Upper lobe of left lung (tissue), 6 donors: ENCODE data around the gene PDE8A. TPM values are rescaled to one million over a fixed set of nuclear protein-coding genes. Genes with fewer than 3 reads are reported as not detected.
"Not testable (repeated sequence)": the region's sequence is repeated elsewhere in the genome, so short reads cannot be mapped to it uniquely, and the experiment has no call there.

Source experiments
- ATAC-seq, 2 donors: fragments of 200-7000 bp; cut with Tn5 transposase; one replicate each; pipeline ENCODE4 v1.9.1; 2022; ENCODE audit warnings: mild to moderate bottlenecking in 2 of 2, moderate library complexity in 2 of 2; ENCODE audit not compliant: low FRiP score in 2 of 2
- DNase-seq, 2 donors: peaks; one replicate each; pipeline ENCODE4 v3.0.0-alpha.2; 2019 to 2020
- H3K27ac ChIP-seq, 4 donors: fragments of 200-600 bp; sonication (generic); one replicate each; pipeline ENCODE4 v1.5.1; 2016 to 2019
- H3K27me3 ChIP-seq, 4 donors: fragments of 200-600 bp; sonication (generic); one replicate each; pipeline ENCODE4 v1.5.1; 2017 to 2019
- H3K36me3 ChIP-seq, 4 donors: fragments of 200-600 bp; sonication (generic); one replicate each; pipeline ENCODE4 v1.5.1; 2016 to 2019
- H3K4me1 ChIP-seq, 4 donors: fragments of 200-600 bp; sonication (generic); one replicate each; pipeline ENCODE4 v1.5.1; 2018 to 2019
- H3K4me3 ChIP-seq, 4 donors: fragments of 200-600 bp; sonication (generic); one replicate each; pipeline ENCODE4 v1.5.1; 2017 to 2019; ENCODE audit warnings: mild to moderate bottlenecking in 2 of 4, moderate library complexity in 1 of 4
- H3K9me3 ChIP-seq, 4 donors: fragments of 200-600 bp; sonication (generic); one replicate each; pipeline ENCODE4 v1.5.1; 2018 to 2019
- EP300 ChIP-seq, 4 donors: sonication (generic); formaldehyde crosslinking; IDR thresholded peaks; one replicate each; pipeline ENCODE4 v1.5.1; 2017; ENCODE audit warnings: antibody characterized with exemption in 4 of 4, control low read depth in 2 of 4
- POLR2A ChIP-seq, 4 donors: fragments of 450-650 bp; IDR thresholded peaks; one replicate each; pipeline ENCODE4 v1.5.1; 2016 to 2017; ENCODE audit warnings: antibody characterized with exemption in 4 of 4, mild to moderate bottlenecking in 2 of 4
- POLR2AphosphoS5 ChIP-seq, 2 donors: sonication (generic); formaldehyde crosslinking; IDR thresholded peaks; one replicate each; pipeline ENCODE4 v1.5.1; 2017; ENCODE audit warnings: antibody characterized with exemption in 2 of 2
- WGBS, 2 donors: methylation state at CpG; one replicate each; pipeline ENCODE4 v1.1.5; 2017 to 2018; 5-methylcytosine and 5-hydroxymethylcytosine counted together
- total RNA-seq, 6 donors: library from RNA; depleted of rRNA in 4 of 6; stranded (reverse); fragments of >200 nt in 4 of 6; gene quantifications; one replicate each; pipeline versions ENCODE4 v1.1.0 to v1.2.1, GENCODE V29; 2016 to 2021
- TF ChIP-seq, protein P1 (sequence below), 6 experiments: fragments of 450-650 bp in 4 of 6; fragments of 200-600 bp in 2 of 6; sonication (generic) in 2 of 6; IDR thresholded peaks; one replicate each; pipeline ENCODE4 v1.5.1; 2016 to 2019; ENCODE audit warnings: antibody characterized with exemption in 6 of 6
- donor health status: DM: no; HTN: no; CAD: no; lungs with moderate emphysema.
- donor health status: DM: no; HTN: yes; CAD: no; lungs with severe emphysema.

Gene PDE8A
- total RNA-seq, 6 donors from 2014 or later, result 36.5 to 66.0 (median 48.4) TPM

DNA sequence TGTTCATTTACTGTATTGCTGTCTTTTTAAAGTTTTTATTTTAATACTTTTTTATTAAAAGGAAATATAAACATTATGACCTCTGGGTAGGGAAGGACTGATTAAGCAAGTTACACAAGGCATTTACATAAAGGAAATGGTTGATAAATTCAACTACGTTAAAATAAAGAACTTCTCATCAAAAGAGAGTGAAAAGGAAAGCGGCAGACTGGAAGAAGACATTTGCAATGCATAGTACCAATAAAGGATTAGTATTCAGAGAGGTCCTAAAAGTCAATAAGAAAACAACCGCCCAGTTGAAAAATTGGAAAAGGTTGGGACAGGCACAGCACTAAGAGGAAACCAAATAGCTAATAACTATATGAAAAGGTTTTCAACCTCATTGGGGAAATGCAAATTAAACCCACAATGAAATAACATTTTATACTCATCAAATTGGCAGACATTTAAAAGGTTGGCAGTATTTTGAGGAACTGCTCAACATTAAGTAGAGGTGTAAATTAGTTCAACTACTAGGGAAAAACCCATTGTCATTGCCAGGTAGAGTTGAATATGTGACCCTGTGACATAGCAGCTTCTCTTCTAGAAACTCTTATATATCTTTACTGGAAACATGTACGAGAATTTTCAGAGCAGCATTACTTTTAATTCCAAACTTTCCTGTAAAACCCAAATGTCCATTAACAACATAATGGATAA is 9.5 kb downstream of the PDE8A start:
- Histone ChIP-seq H3K27ac (no peak overlapping the region), H3K27me3 (no peaks in the 10 kb centered on the region), H3K4me1 (peaks cover 8 to 18% (median 10%) of the 10 kb centered on the region in 4 donors), H3K36me3 (no peaks in the 10 kb centered on the region), H3K9me3 (no peaks in the 10 kb centered on the region), H3K4me3 (no peak overlapping the region)
- ATAC-seq (no peak), DNase-seq (no peak)
- 73 to 77% methylated on average over 4 of the region's 4 CpGs for WGBS, 2 donors
- TF ChIP-seq, protein P1, sequence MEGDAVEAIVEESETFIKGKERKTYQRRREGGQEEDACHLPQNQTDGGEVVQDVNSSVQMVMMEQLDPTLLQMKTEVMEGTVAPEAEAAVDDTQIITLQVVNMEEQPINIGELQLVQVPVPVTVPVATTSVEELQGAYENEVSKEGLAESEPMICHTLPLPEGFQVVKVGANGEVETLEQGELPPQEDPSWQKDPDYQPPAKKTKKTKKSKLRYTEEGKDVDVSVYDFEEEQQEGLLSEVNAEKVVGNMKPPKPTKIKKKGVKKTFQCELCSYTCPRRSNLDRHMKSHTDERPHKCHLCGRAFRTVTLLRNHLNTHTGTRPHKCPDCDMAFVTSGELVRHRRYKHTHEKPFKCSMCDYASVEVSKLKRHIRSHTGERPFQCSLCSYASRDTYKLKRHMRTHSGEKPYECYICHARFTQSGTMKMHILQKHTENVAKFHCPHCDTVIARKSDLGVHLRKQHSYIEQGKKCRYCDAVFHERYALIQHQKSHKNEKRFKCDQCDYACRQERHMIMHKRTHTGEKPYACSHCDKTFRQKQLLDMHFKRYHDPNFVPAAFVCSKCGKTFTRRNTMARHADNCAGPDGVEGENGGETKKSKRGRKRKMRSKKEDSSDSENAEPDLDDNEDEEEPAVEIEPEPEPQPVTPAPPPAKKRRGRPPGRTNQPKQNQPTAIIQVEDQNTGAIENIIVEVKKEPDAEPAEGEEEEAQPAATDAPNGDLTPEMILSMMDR (IDR thresholded peaks at IDR 0.05), result no peak
- no peak for TF ChIP-seq EP300 (IDR thresholded peaks at IDR 0.05)

DNA sequence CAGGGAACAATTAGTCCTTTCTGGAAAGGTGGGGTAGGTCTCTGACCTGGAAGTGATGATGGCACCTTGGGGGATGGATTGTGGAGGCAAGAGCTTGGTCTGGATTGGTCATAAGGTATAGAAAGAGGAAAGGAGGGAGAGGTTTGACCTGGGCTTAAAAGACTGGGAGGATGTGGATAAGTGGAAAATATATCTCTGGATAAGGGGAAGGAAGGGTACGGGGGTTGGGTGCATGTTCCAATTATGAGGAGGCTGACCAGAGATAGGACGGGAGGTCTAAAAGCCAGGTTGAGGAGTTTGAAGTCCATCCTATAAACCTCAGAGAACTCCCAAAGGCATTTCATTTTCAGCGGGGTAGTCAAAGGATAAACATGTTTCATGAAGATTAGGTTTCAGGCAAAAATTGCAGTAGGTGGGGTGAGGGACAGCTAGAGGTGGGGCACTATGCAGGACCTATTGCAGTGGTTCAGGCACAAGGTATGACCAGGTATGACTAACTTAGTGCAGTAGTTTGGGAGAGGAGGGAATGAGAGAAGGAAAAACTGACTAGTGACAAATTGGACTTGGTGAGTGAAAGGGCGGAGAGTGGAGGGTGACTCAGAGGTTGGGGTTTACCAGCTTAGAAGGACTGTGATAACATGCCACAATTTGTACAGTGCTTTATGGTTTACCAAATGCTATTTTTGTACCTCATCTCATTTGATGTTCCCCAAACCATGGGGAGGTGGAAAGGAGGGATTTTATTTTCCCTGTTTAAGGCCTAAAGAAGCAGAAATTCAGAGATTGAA is 10.7 kb downstream of the PDE8A start:
- Histone ChIP-seq H3K4me3 (no peak overlapping the region), H3K27me3 (no peaks in the 10 kb centered on the region), H3K4me1 (peaks cover 8 to 18% (median 10%) of the 10 kb centered on the region in 4 donors), H3K27ac (no peak overlapping the region), H3K36me3 (no peaks in the 10 kb centered on the region), H3K9me3 (no peaks in the 10 kb centered on the region)
- ATAC-seq (peak in 1 of 2 donors; percentile 73), DNase-seq (no peak)
- no peak for TF ChIP-seq POLR2A (IDR thresholded peaks at IDR 0.05)
- TF ChIP-seq EP300 (IDR thresholded peaks at IDR 0.05), result no peak
- TF ChIP-seq POLR2AphosphoS5 (IDR thresholded peaks at IDR 0.05), result no peak
- TF ChIP-seq, protein P1 (IDR thresholded peaks at IDR 0.05), result no peak
- 92 to 93% methylated on average over 4 of the region's 4 CpGs for WGBS, 2 donors

DNA sequence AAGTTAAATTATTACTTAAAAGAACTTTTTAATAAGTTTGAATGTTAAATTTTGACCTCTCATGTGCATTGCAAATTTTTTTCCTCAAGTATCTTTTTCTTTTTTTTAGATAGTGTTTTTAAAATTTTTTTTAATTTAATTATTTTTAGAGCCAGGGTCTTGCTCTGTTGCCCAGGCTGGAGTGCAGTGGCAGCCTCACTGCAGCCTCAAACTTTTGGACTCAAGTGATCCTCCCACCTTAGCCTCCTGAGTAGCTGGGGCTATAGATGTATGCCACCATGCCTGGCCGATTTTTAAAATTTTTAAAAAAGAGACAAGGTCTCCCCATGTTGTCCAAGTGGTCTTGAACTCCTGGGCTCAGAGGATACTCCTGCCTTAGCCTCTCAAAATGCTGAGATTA is 14.4 kb downstream of the PDE8A start:
- ATAC-seq (no peak), DNase-seq (no peak)
- 93 to 95% methylated on average over 1 of the region's 1 CpG for WGBS, 2 donors
- H3K36me3 ChIP-seq, result no peaks in the 10 kb centered on the region
- TF ChIP-seq, protein P1 (IDR thresholded peaks at IDR 0.05), result no peak
- no peak for TF ChIP-seq EP300 (IDR thresholded peaks at IDR 0.05)
- no peak for TF ChIP-seq POLR2A (IDR thresholded peaks at IDR 0.05)
- TF ChIP-seq POLR2AphosphoS5 (IDR thresholded peaks at IDR 0.05), result no peak
- no peak overlapping the region for H3K4me3 ChIP-seq
- peaks cover 8 to 20% (median 13%) of the 10 kb centered on the region in 4 donors for H3K4me1 ChIP-seq
- no peaks in the 10 kb centered on the region for H3K27me3 ChIP-seq
- H3K9me3 ChIP-seq, result no peaks in the 10 kb centered on the region
- H3K27ac ChIP-seq, result no peak overlapping the region

DNA sequence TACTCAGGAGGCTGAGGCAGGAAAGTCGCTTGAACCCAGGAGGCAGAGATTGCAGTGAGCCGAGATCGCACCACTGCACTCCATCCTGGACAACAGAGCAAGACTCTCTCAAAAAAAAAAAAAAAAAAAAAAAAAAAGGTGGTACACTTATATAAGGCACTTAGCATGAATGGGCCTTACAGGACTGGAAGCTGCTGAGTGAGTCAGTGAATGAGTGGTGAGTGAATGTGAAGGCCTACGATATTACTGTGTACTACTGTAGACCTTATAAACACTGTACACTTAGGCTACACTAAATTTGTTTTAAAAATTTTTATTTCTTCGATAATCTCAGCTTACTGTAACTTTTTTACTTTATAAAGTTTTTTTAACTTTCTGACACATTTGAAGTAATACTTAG is 15.1 kb downstream of the PDE8A start:
- WGBS, 2 donors, result 95 to 96% methylated on average over 5 of the region's 5 CpGs
- not testable (repeated sequence) for DNase-seq, H3K9me3 ChIP-seq, H3K4me3 ChIP-seq, H3K27ac ChIP-seq, ATAC-seq, H3K27me3 ChIP-seq, H3K36me3 ChIP-seq
- peaks cover 6 to 20% (median 13%) of the 10 kb centered on the region in 4 donors for H3K4me1 ChIP-seq

DNA sequence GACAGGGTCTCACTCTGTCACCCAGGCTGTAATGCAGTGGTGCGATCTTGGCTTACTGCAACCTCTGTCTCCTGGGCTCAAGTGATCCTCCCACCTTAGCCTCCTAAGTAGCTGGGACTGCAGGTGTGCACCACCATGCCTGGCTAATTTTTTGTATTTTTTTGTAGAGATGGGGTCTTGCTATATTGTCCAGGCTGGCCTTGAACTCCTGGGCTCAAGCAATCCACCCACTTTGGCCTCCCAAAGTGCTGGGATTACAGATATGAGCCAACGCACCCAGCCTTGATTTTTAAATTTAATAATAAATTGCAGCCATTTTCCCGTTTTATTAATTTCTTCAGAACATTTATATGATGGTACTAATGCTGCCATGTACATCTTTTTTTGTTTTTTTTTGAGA is 15.6 kb downstream of the PDE8A start:
- H3K4me3 ChIP-seq, H3K9me3 ChIP-seq, H3K27ac ChIP-seq, H3K27me3 ChIP-seq, H3K36me3 ChIP-seq, DNase-seq, ATAC-seq: not testable (repeated sequence)
- 67 to 96% methylated on average over 3 of the region's 3 CpGs for WGBS, 2 donors
- H3K4me1 ChIP-seq, result peaks cover 6 to 20% (median 13%) of the 10 kb centered on the region in 4 donors
